H9 (cell line): Measurements from ENCODE around the gene IGFL4. TPM values are rescaled to one million over a fixed set of nuclear protein-coding genes. Genes with fewer than 3 reads are reported as not detected.

Experiments
- DNase-seq: peaks from one replicate; pipeline ENCODE4 v3.0.0-alpha.2; 2017
- H2AFZ ChIP-seq: one replicate; pipeline ENCODE4 v1.6.1; 2013; ENCODE audit warnings: mild to moderate bottlenecking, low read length, control low read depth, moderate library complexity
- H2AK5ac ChIP-seq: 2 replicates; pipeline ENCODE4 v1.6.1; 2013; ENCODE audit warnings: low read length, control low read depth, mixed read lengths; ENCODE audit not compliant: insufficient read length
- H2BK120ac ChIP-seq: one replicate; pipeline ENCODE4 v1.6.1; 2013; ENCODE audit warnings: low read depth, mild to moderate bottlenecking, low read length, control low read depth, inconsistent platforms; ENCODE audit not compliant: poor library complexity, severe bottlenecking
- H2BK12ac ChIP-seq: 2 replicates; pipeline ENCODE4 v1.6.1; 2013; ENCODE audit warnings: low read length, control low read depth, mixed read lengths, low read depth; ENCODE audit not compliant: insufficient read length
- H2BK15ac ChIP-seq: 2 replicates; pipeline ENCODE4 v1.6.1; 2013; ENCODE audit warnings: low read depth, low read length, control low read depth
- H2BK20ac ChIP-seq: one replicate; pipeline ENCODE4 v1.6.1; 2013; ENCODE audit warnings: low read depth, mild to moderate bottlenecking, low read length, control low read depth, inconsistent platforms; ENCODE audit not compliant: poor library complexity, severe bottlenecking
- H2BK5ac ChIP-seq: 2 replicates; pipeline ENCODE4 v1.6.1; 2013; ENCODE audit warnings: low read length, control low read depth, mixed read lengths; ENCODE audit not compliant: insufficient read length
- H3K14ac ChIP-seq: 2 replicates; pipeline ENCODE4 v1.6.1; 2013; ENCODE audit warnings: low read length, control low read depth; ENCODE audit not compliant: insufficient read depth
- H3K18ac ChIP-seq: 2 replicates; pipeline ENCODE4 v1.6.1; 2013; ENCODE audit warnings: low read depth, mild to moderate bottlenecking, mixed read lengths, low read length, control low read depth; ENCODE audit not compliant: insufficient read length
- H3K23ac ChIP-seq: 2 replicates; pipeline ENCODE4 v1.6.1; 2013; ENCODE audit warnings: low read length, control low read depth, mixed read lengths, low read depth; ENCODE audit not compliant: insufficient read length
- H3K23me2 ChIP-seq: 2 replicates; pipeline ENCODE4 v1.6.1; 2013; ENCODE audit warnings: low read depth, mild to moderate bottlenecking, mixed read lengths, low read length, control low read depth; ENCODE audit not compliant: insufficient read length, poor library complexity, severe bottlenecking
- H3K27ac ChIP-seq: 2 replicates; pipeline ENCODE4 v1.5.1; 2013; ENCODE audit warnings: low read length, control low read depth, mixed read lengths, low read depth; ENCODE audit not compliant: insufficient read length
- H3K27me3 ChIP-seq: 2 replicates; pipeline ENCODE4 v1.6.1; 2013; ENCODE audit warnings: low read length, control low read depth, inconsistent platforms; ENCODE audit not compliant: insufficient read depth
- H3K4ac ChIP-seq: 2 replicates; pipeline ENCODE4 v1.6.1; 2013; ENCODE audit warnings: low read depth, mild to moderate bottlenecking, control low read depth, inconsistent platforms, low read length, moderate library complexity
- H3K4me1 ChIP-seq: 2 replicates; pipeline ENCODE4 v1.6.1; 2013; ENCODE audit warnings: low read length, control low read depth, inconsistent platforms; ENCODE audit not compliant: insufficient read depth
- H3K4me2 ChIP-seq: 2 replicates; pipeline ENCODE4 v1.6.1; 2013; ENCODE audit warnings: low read length, control low read depth, mixed read lengths; ENCODE audit not compliant: insufficient read length, insufficient read depth
- H3K56ac ChIP-seq: 2 replicates; pipeline ENCODE4 v1.6.1; 2013; ENCODE audit warnings: low read depth, mild to moderate bottlenecking, mixed read lengths, low read length, control low read depth; ENCODE audit not compliant: insufficient read length
- H3K79me1 ChIP-seq: 2 replicates; pipeline ENCODE4 v1.6.1; 2013; ENCODE audit warnings: low read depth, mild to moderate bottlenecking, moderate library complexity, low read length, control low read depth, inconsistent platforms; ENCODE audit not compliant: insufficient read depth, poor library complexity, severe bottlenecking
- H3K79me2 ChIP-seq: 2 replicates; pipeline ENCODE4 v1.6.1; 2013; ENCODE audit warnings: low read length, control low read depth, inconsistent platforms; ENCODE audit not compliant: insufficient read depth
- H3K9ac ChIP-seq: 2 replicates; pipeline ENCODE4 v1.6.1; 2013; ENCODE audit warnings: low read length, control low read depth, mixed read lengths; ENCODE audit not compliant: insufficient read length; ENCODE audit errors: extremely low read depth
- H3K9me3 ChIP-seq: one replicate; pipeline ENCODE4 v1.6.1; 2013; ENCODE audit warnings: low read depth, low read length, inconsistent platforms; ENCODE audit not compliant: control insufficient read depth
- H3T11ph ChIP-seq: one replicate; pipeline ENCODE4 v1.6.1; 2013; ENCODE audit warnings: mild to moderate bottlenecking, low read length, control low read depth, inconsistent platforms
- H4K20me1 ChIP-seq: one replicate; pipeline ENCODE4 v1.6.1; 2013; ENCODE audit not compliant: control insufficient read depth, insufficient read length, insufficient read depth
- H4K5ac ChIP-seq: 2 replicates; pipeline ENCODE4 v1.6.1; 2013; ENCODE audit warnings: low read depth, mild to moderate bottlenecking, mixed read lengths, low read length, control low read depth; ENCODE audit not compliant: insufficient read length
- H4K8ac ChIP-seq: replicated peaks from 2 replicates; pipeline ENCODE4 v1.6.1; 2013; ENCODE audit warnings: low read length, control low read depth, mixed read lengths, low read depth; ENCODE audit not compliant: insufficient read length
- H4K91ac ChIP-seq: 2 replicates; pipeline ENCODE4 v1.6.1; 2013; ENCODE audit warnings: low read depth, mild to moderate bottlenecking, moderate library complexity, mixed read lengths, low read length, control low read depth; ENCODE audit not compliant: insufficient read length
- H3K27ac Mint-ChIP-seq, 3 experiments: 2 replicates in 2 of 3; 3 replicates in 1 of 3; pipeline ENCODE4 v1.8.0; 2020 to 2021; ENCODE audit warnings: mixed read lengths in 3 of 3, mild to moderate bottlenecking in 1 of 3, moderate library complexity in 1 of 3
- H3K27me3 Mint-ChIP-seq: 2 replicates; pipeline ENCODE4 v1.8.0; 2021; ENCODE audit warnings: low read depth, mild to moderate bottlenecking, moderate library complexity, mixed read lengths
- H3K36me3 Mint-ChIP-seq, 3 experiments: 2 replicates in 2 of 3; 3 replicates in 1 of 3; pipeline ENCODE4 v1.8.0; 2020 to 2021; ENCODE audit warnings: low read depth in 3 of 3, mixed read lengths in 3 of 3; ENCODE audit not compliant: insufficient read depth in 1 of 3
- H3K4me1 Mint-ChIP-seq, 2 experiments: 2 replicates each; pipeline ENCODE4 v1.8.0; 2020; ENCODE audit warnings: mixed read lengths in 2 of 2
- H3K4me3 Mint-ChIP-seq, 2 experiments: 2 replicates in 1 of 2; 3 replicates in 1 of 2; pipeline ENCODE4 v1.8.0; 2020 to 2021; ENCODE audit warnings: mild to moderate bottlenecking in 2 of 2, mixed read lengths in 2 of 2, moderate library complexity in 1 of 2
- H3K9me3 Mint-ChIP-seq, 2 experiments: 2 replicates in 1 of 2; 3 replicates in 1 of 2; pipeline ENCODE4 v1.8.0; 2020; ENCODE audit warnings: mild to moderate bottlenecking in 2 of 2, mixed read lengths in 2 of 2, moderate library complexity in 1 of 2
- WGBS: extraction: QIAGEN DNeasy Blood & Tissue Kit; methylation state at CpG from one replicate; pipeline ENCODE4 v1.1.7; 2013; ENCODE audit warnings: missing lambda C conversion rate, low lambda C conversion rate, mixed read lengths; ENCODE audit not compliant: insufficient read length; ENCODE audit errors: extremely low coverage; 5-methylcytosine and 5-hydroxymethylcytosine counted together
- total RNA-seq: library from RNA; stranded (reverse); gene quantifications from 2 replicates; pipeline ENCODE4 v1.2.1, GENCODE V29; 2021
- TF ChIP-seq, protein P1 (sequence below): fragments of 200-600 bp; sonication (generic); conservative IDR thresholded peaks from 3 replicates; pipeline ENCODE4 v1.8.0; 2021; ENCODE audit warnings: antibody characterized with exemption, mild to moderate bottlenecking

Gene IGFL4
- total RNA-seq, 1 experiment from 2014 or later, result 0.33 TPM

GRCh38 chr19:46033401-46033800, 7.4 kb downstream of the IGFL4 start:
- no peaks in the 10 kb centered on the region for H4K20me1 ChIP-seq
- H3K23ac ChIP-seq, result no peak overlapping the region

More at GRCh38 chr19:46033401-46033800, 7.4 kb downstream of the IGFL4 start:
- no peak overlapping the region for H3K56ac ChIP-seq
- no peak overlapping the region for H3K4ac ChIP-seq
- H2BK12ac ChIP-seq, result no peak overlapping the region
- no peak for DNase-seq
- H3K4me2 ChIP-seq, result no peak overlapping the region
- TF ChIP-seq, protein P1, sequence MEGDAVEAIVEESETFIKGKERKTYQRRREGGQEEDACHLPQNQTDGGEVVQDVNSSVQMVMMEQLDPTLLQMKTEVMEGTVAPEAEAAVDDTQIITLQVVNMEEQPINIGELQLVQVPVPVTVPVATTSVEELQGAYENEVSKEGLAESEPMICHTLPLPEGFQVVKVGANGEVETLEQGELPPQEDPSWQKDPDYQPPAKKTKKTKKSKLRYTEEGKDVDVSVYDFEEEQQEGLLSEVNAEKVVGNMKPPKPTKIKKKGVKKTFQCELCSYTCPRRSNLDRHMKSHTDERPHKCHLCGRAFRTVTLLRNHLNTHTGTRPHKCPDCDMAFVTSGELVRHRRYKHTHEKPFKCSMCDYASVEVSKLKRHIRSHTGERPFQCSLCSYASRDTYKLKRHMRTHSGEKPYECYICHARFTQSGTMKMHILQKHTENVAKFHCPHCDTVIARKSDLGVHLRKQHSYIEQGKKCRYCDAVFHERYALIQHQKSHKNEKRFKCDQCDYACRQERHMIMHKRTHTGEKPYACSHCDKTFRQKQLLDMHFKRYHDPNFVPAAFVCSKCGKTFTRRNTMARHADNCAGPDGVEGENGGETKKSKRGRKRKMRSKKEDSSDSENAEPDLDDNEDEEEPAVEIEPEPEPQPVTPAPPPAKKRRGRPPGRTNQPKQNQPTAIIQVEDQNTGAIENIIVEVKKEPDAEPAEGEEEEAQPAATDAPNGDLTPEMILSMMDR, result no peak
- H4K91ac ChIP-seq, result no peak overlapping the region
- Mint-ChIP-seq H3K4me3 (no peak overlapping the region), H3K9me3 (peaks cover 7 to 11% of the 10 kb centered on the region in 2 experiments; a peak in 4 of 5 replicates), H3K36me3 (peaks cover 0 to 4% (median 0%) of the 10 kb centered on the region in 3 experiments; a peak in 3 of 7 replicates), H3K4me1 (peaks cover 3 to 7% of the 10 kb centered on the region in 2 experiments), H3K27ac (no peak overlapping the region), H3K27me3 (peaks cover 8% of the 10 kb centered on the region)
- H3K79me1 ChIP-seq, result no peaks in the 10 kb centered on the region
- H3K4me1 ChIP-seq, result no peaks in the 10 kb centered on the region
- no peak overlapping the region for H3K27ac ChIP-seq
- no peak overlapping the region for H2AFZ ChIP-seq
- no peak overlapping the region for H4K8ac ChIP-seq
- no peak overlapping the region for H2BK15ac ChIP-seq
- H3K18ac ChIP-seq, result no peak overlapping the region
- no peak overlapping the region for H2BK120ac ChIP-seq
- no peaks in the 10 kb centered on the region for H3K9me3 ChIP-seq
- H2AK5ac ChIP-seq, result no peak overlapping the region
- H3K9ac ChIP-seq, result no peak overlapping the region
- no peaks in the 10 kb centered on the region for H3K27me3 ChIP-seq
- H3K23me2 ChIP-seq, result no peaks in the 10 kb centered on the region
- H3T11ph ChIP-seq, result no peak overlapping the region
- H2BK5ac ChIP-seq, result no peak overlapping the region
- no peak overlapping the region for H4K5ac ChIP-seq
- no peaks in the 10 kb centered on the region for H3K79me2 ChIP-seq
- WGBS, result no CpG with 5 or more reads among the region's 11 CpGs
- no peak overlapping the region for H3K14ac ChIP-seq
- H2BK20ac ChIP-seq, result no peak overlapping the region
